Measurements from ENCODE around the gene CENPVL1.

CENPVL1 gene

DNA sequence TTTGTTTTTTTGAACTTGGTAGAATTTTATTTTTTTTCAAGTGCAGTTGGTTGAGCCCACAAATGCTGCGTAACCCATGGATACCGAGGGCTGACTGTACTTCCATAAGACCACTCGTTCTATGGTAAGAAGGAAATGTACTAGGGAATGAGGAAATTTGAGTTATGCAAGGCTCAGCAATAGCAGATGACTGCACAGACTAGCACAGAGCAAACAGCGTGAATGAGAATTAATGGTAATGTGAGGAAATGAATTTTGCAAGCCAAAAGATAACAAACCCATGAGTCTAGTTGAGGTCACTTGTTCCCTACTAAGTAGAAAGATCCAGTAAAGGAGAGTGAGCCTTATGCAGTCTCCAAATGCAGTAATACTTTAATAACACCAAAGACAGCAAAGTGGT, 50.3 kb downstream of the CENPVL1 start:
- Mint-ChIP-seq H3K27ac (no peak overlapping the region), H3K36me3 (no peaks in the 10 kb centered on the region), H3K4me3 (no peak overlapping the region), H3K27me3 (no peaks in the 10 kb centered on the region), H3K9me3 (no peaks in the 10 kb centered on the region), H3K4me1 (no peaks in the 10 kb centered on the region)
